HK-2 (cell line): ENCODE measurements around the gene ODAPH.
"Not testable (repeated sequence)": the region's sequence is repeated elsewhere in the genome, so short reads cannot be mapped to it uniquely, and the experiment has no call there.

Experiments
- DNase-seq: peaks from one replicate; pipeline ENCODE4 v3.0.0-alpha.2; 2018; ENCODE audit not compliant: unreplicated experiment

ODAPH gene, protein sequence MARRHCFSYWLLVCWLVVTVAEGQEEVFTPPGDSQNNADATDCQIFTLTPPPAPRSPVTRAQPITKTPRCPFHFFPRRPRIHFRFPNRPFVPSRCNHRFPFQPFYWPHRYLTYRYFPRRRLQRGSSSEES

DNA sequence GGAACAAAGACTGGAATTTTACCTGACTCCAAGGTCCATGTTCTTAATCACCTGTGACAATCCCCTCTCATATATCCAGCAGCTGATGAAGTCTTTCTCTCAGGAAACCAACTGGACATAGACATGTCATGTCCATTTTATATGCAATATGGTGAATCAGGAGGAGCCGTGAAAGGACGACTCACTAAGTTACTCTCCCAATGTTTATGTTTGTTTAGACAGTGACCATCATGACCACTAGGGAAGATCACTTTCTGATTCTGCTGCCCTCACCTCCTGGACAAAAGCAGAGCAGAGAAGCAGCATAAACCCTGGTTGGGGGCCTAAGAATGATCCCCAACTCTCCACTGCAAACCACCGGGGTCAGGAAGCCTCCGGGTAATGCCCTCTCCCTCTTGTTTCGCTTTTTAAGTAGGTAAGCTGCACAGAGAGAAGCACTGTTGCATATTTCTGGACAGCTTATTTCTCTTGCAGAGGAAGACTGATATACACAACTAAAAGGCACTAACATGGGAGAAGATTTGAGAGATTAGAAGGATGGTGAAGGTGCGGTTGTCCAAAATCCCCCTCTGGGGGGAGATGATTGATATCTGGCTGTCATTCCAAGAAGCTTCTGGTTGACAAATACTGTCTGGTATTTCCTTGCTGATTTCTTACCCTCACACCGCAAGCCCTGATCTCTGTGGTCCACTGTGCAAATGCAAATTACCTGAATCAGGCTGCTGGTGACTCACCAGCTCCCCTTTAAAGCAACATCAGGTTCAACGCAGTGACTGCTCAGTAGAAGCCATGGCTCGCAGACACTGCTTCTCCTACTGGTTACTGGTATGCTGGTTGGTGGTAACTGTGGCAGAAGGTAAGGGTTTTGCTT lies at the start of gene ODAPH:
Gene ODAPH, plus strand, starts transcription at position 773 of the 871 bp plus-strand sequence. Its CDS starts 17 bp downstream, at position 790.
- peak; percentile 70 for DNase-seq

DNA sequence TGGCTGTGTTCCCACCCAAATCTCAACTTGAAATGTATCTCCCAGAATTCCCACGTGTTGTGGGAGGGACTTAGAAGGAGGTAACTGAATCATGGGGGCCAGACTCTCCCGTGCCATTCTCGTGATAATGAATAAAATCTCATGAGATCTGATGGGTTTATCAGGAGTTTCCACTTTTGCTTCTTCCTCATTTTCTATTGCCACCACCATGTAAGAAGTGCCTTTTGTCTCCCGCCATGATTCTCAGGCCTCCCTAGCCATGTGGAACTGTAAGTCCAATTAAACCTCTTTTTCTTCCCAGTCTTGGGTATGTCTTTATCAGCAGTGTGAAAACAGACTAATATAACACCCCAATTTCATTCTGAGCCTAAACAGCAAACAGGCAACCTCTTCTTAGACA lies 46.3 kb upstream of the ODAPH start:
- not testable (repeated sequence) for DNase-seq

DNA sequence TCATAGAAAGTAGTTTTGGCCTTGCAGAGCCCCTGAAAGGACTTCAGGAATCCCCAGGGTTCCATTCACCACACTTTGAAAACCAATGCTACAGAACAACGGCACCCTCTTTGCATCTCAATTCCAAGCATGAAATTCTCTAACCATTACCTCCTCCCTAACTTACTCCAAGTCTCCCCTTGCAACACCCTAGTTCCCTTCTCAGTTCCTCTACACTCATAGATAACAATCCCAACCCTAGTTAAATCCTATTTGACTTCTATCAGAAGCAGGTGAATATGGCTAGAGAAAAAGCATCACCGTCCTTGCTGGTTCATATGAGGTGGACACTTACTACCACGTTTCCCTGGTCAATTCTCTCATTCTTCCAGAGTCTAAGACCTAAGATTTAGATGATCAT lies 44.0 kb upstream of the ODAPH start:
- DNase-seq: no peak

DNA sequence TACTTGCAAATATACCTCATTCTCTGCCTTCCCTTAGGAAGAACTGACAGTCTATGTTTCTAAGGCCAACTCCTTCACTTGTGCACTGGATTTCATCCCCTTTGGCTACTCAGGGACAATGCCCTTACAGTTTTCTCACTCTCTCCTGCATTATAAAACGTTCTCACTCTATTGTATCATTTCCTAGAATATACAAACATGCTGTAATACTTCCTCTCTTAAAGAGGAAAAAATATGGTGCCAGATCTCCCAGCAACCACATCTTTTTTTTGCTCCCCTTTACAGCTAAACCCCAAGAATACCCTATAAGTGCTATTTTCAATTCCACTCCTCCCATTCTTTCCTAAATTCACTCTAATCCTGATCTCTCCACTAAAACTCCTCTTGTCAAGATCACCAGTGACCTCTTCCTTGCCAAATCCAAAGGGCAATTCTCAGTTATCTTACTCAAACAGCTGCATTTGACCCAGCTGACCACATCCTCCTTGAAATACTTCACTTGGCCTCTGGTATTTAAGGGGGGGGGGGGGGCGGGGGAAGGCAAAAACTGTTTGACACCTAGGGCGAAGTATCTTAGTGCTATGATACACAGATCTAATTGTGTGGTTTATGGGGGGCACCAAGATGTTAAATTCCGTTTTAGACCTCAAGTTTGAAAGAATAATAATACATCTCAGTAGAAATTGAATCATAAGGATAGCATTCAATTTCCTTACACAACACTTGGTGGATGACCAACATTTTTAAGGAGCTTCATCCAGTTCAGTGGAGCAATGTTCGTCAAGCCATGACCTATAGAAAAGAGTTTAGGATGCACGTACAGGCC lies 43.3 kb upstream of the ODAPH start:
- DNase-seq: peak; percentile 35

DNA sequence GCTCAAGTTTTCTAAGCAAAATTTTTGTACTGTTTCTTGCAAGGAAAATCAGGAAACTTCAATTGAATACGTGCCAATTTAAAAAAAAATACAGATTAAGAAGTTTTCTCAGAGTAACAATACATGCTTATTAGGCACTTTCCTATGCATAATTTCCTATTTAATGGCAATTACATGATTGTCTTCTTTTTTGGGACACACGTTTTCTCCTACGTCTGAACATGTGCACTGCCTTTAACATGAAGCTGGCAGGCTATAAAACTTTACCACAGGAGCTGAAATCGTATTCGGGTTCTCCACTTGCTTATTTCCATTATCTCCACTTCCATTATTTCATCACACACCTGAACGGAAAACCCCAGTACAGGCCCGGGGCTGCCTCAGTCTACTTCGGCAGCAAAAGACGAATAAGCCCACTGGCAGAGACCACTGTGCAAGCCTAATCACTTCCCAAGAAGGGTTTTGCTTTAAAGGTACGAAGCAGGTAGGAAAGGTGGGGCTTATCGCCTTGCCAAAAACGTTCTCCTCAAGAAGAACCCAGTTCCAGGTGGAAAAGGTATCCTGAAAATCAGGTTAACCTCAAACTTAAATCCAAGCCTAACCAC lies 42.2 kb upstream of the ODAPH start:
- no peak for DNase-seq

DNA sequence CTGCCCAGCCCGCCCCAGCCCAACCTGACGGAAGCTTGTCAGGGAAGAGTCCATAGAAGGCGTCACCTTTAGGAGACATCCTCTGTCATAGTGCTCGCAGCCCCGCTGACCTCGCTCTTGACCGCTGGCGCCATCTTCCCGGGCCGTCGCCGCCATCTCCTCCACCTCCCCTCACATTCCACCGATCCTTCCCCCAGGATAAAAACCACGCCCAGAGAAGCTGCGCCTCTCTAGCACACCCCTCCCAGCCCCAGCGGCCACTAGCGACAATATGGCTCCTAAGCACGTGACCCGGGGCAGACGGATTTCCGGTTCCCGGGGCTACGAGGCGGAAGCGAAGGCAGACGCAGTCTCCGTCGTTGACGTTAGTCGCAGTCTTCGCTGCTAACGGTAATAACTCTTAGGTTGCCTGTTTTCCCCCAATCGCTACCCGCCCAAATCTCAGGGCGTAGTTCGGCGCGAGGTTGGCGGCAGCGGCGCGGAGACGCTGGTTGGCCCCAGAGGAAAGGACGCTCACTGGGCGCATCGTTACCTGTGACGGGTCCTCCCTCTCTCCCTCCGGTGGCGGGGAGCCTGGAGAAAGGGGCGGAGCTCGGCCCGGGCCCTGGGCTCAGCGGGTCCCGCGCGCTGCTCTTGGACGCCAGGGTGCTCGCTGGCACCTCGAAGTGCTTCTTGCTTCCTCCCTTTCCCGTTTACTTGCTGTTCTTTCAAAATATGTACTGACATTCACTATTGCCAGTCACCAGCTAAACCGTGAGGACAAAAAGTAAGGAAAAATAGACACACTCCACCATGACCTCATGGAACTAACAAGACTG lies 41.5 kb upstream of the ODAPH start, which contains the start of the genes RCHY1 and THAP6:
Gene RCHY1, minus strand, starts transcription at position 273 of the 818 bp plus-strand sequence. Its CDS starts 117 bp downstream, at position 156.
Gene THAP6, plus strand, starts transcription at position 343 of the 818 bp plus-strand sequence. CDS start 980 bp downstream, outside the sequence.
- DNase-seq: peak; percentile 95

DNA sequence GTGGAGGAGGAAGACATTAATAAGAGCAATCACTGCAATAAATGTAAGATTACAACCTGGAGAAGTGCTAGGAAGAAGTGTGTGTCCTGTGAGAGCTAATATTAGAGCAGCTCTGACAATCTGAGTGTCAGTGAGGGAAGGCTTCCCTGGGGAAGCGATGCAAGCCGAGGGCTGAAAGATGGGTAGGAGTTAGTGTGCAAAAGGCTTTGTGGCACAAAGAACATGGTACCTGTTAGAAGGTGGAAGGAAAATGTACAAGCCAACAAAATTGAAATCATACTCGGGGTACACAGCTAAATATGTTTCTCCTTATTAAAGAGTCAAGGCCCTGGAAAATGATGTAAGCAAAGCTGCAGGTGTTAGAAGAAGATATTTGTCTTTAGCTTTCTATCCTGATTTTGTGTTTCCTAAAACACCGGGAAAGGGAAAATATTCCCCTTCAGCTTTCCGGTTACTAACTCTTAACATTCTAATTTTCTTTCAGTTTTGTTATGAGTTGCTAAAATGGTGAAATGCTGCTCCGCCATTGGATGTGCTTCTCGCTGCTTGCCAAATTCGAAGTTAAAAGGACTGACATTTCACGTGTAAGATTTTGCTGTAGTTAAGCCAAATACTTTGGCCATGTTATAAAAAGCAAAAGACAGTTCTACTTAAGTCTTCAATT lies 40.8 kb upstream of the ODAPH start:
- no peak for DNase-seq

DNA sequence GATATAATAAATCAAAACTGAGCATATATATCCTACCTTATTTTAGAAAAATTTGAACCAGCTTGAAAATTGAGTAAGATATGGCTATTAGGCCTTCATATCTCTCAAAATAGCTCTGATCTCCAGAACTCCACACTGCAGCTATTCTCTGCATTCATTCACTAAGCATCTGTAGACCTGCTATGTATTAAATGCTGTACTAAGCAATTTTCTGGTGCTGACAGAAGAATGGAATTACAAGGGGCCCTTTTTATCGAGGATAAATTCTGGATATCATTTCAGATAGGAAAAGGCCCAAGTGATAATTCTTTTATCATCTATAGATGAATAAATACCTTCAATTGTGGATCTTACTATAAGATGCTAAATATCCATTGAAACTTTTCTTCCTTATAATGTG lies 39.7 kb upstream of the ODAPH start:
- DNase-seq: no peak

DNA sequence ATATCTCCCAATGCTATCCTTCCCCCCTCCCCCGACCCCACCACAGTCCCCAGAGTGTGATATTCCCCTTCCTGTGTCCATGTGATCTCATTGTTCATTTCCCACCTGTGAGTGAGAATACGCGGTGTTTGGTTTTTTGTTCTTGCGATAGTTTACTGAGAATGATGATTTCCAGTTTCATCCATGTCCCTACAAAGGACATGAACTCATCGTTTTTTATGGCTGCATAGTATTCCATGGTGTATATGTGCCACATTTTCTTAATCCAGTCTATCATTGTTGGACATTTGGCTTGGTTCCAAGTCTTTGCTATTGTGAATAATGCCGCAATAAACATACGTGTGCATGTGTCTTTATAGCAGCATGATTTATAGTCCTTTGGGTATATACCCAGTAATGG lies 36.4 kb upstream of the ODAPH start:
- not testable (repeated sequence) for DNase-seq

DNA sequence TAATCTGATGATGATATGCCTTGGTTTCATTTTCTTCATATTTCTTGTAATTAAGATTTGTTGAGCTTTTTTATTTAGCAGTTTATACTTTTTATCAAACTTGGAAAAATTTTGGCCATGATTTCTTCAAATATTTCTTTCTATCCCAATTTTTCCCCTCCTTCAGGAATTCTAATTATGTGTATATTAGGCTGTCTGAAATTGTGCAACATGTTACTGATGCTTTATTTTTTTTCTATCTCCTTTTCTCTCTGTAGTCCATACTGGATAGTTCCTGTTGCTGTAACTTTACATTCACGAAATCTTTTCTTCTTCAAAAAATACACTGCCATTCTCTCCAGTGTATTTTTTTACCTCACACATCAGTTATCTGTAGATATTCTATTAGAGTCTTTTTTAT lies 30.8 kb upstream of the ODAPH start:
- DNase-seq: no peak

DNA sequence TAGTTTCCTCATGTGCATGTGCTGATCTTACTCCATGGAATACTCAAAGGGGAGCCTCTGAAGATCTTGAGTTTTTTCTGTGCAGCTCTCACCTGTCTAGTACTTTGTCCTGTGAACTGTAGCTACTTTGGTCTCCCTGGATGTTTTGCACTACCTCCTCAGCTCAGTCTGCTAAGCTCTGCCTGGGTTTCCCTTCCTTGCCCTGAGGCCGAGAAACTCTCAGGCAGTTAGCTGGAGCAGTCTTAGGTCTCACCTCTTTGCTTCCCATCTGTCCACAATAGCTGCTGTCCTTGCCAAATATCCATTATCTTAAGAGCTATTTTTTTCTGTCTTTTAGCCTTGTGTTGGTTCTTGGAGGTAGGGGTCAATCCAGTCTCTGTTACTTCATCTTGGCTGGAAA lies 30.0 kb upstream of the ODAPH start:
- DNase-seq: no peak

DNA sequence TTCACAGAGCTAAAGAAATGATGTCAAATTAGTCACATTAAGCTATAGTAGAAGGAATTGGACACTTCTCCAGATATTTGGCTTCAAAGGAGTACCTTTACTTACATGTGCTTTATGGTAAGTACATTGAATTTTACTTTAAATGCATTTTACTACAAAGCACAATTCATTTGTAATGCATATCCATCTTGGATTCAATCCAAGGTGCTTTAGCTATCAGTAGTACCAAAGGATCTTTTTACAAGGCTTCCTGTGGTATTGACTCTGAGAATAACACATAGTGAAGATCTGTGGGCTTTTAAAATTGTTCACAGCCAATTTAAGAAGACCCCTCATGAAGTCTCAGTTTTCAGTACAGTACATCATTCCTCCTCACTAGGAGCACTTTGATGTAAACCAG lies 28.4 kb upstream of the ODAPH start:
- DNase-seq: no peak

DNA sequence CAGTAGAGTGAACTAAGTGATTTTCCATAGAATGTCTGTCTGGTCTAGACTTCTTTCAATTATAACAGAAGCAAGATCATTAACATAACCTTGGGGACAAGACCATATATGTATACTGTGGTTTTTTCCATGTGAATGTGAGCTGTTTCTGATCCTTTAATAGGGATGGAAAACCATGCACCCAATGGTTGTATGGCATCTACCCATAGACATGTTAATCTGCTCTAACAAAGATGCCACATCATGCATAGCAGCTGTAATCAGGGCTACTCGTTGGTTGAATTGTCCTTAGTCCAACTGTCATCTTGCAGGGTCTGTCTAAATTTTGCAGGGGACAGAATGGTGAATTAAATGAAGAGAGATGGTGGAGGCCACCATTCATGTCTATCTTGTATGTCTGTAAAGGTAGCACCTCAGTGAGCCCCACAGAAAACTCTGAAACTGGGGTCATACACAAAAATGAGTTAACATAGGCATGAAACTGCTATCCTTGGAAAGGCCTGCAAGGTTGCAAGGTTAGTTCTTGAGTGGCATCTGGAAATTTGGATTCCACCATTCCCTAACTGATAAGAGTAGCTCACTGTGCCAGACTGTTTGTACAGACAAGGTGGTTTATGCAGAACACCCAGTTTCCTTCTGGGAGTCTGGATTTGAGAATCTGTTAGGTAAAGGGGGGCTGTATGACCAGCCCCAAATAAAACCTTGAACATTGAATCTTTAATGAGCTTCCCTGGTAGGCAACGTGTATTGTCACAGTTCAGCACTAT lies 25.1 kb upstream of the ODAPH start:
- DNase-seq: no peak

DNA sequence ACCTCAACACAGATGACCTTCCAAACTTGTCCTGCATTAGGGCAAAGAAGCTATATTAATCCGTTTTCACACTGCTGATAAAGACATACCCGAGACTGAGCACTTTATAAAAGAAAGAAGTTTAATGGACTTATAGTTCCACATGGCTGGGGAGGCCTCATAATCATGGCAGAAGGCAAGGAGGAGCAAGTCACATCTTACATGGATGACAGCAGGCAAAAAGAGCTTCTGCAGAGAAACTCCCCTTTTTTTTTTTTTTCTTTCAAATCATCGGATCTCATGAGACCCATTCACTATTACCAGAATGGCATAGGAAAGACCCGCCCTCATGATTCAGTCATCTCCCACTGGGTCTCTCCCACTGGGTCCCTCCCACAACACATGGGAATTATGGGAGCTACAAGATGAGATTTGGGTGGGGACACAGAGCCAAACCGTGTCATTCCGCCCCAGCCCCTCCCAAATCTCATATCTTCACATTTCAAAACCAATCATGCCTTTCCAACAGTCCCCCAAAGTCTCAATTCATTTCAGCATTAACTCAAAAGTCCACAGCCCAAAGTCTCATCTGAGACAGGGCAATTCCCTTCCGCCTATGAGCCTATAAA lies 24.2 kb upstream of the ODAPH start:
- not testable (repeated sequence) for DNase-seq

DNA sequence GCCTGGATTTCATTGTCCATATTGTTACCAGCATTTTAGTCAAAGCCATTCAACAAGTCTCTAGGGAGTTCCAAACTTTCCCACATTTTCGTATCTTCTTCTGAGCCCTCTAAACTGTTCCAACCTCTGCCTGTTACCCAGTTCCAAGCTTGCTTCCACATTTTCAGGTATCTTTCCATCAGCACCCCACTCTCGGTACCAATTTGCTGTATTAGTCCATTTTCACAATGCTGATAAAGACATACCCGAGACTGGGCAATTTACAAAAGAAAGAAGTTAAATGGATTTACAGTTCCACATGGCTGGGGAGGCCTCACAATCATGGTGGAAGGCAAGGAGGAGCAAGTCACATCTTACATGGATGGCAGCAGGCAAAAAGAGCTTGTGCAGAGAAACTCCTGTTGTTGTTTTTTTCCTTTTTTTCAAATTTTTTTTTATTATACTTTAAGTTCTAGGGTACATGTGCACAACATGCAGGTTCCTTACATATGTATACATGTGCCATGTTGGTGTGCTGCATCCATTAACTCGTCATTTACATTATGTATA lies 22.5 kb upstream of the ODAPH start:
- not testable (repeated sequence) for DNase-seq

DNA sequence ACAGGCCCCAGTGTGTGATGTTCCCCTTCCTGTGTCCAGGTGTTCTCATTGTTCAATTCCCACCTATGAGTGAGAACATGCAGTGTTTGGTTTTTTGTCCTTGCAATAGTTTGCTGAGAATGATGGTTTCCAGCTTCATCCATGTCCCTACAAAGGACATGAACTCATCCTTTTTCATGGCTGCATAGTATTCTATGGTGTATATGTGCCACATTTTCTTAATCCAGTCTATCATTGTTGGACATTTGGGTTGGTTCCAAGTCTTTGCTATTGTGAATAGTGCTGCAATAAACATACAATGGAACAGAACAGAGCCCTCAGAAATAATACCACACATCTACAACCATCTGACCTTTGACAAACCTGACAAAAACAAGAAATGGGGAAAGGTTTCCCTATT lies 21.9 kb upstream of the ODAPH start:
- DNase-seq: not testable (repeated sequence)

DNA sequence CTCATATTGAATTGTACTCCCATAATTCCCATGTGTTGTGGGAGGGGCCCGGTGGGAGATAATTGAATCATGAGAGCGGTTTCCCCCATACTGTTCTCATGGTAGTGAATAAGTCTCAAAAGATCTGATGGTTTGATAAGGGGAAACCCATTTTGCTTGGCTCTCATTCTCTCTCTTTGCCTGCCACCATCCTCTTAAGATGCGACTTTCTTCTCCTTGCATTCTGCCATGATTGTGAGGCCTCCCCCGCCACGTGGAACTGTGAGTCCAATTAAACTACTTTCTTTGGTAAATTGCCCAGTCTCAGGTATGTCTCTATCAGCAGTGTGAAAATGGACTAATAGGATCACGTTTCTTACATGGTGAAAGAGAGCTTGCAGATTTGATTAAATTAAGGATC lies 18.6 kb upstream of the ODAPH start:
- not testable (repeated sequence) for DNase-seq

DNA sequence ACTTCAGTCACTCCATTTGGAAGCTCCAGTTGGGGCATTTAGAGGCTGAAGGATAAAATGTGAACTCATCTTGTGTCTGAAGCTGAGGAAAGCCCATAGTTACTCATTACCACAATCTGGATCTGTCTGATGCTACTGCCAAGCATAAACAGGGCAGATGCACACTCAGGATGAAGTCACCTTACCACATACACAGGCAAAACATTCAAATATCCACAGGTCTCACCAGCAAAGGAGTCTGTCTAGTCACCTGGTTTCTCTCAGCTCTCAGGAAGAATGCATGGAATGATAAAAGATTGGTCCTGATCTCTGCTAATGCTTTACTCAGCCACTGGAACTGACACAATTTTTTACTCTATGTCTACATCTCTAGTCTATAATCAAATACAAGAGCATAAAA lies 13.0 kb upstream of the ODAPH start:
- peak; percentile 67 for DNase-seq

DNA sequence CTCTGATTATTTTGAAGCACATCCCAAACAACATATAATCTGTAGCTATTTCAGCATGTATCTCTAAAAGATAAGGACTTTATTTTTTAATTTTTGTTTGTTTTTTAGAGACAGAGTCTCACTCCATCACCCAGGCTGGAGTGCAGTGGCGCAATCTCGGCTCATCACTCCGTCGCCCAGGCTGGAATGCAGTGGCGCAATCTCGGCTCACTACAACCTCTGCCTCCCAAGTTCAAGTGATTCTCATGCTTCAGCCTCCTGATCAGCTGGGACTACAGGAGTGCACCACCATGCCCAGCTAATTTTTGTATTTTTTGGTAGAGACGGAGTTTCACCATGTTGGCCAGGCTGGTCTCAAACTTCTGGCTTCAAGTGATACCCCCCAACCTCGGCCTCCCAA lies 11.6 kb upstream of the ODAPH start:
- not testable (repeated sequence) for DNase-seq
